H1 (cell line): ENCODE measurements around the gene INPP4B. TPM values are rescaled to one million over a fixed set of nuclear protein-coding genes. Genes with fewer than 3 reads are reported as not detected.

Source experiments
- CTCF ChIA-PET: fragments of 300-600 bp; sonication (Branson Sonifier 250); formaldehyde crosslinking; loops from one replicate; lab custom pipeline; 2021; ENCODE audit not compliant: partially characterized antibody; lab: Charles Lee
- POLR2A ChIA-PET: fragments of 300-600 bp; sonication (Branson Sonifier 250); formaldehyde crosslinking; loops from one replicate; lab custom pipeline; 2021; ENCODE audit warnings: inconsistent platforms; ENCODE audit not compliant: partially characterized antibody; lab: Charles Lee
- DNase-seq, 2 experiments: peaks; one replicate each; pipeline versions ENCODE4 v3.0.0 to v3.0.0-alpha.2; 2010 to 2022; ENCODE audit warnings: low spot score in 2 of 2, low read depth in 1 of 2, mixed read lengths in 1 of 2
- FAIRE-seq: peaks from 2 replicates; lab custom pipeline; 2011; peaks lifted over from hg19 to GRCh38; lab: Jason Lieb, UNC
- H2AFZ ChIP-seq: 2 replicates; pipeline ENCODE4 v1.8.1; 2012; ENCODE audit warnings: low read length, inconsistent platforms
- H2AK5ac ChIP-seq: 2 replicates; pipeline ENCODE4 v1.6.1; 2013; ENCODE audit warnings: low read depth, low read length
- H2BK120ac ChIP-seq: replicated peaks from 2 replicates; pipeline ENCODE3; 2013; ENCODE audit warnings: low read depth, low read length, inconsistent platforms
- H2BK12ac ChIP-seq: 2 replicates; pipeline ENCODE4 v1.6.1; 2013; ENCODE audit warnings: low read depth, low read length
- H2BK15ac ChIP-seq: 2 replicates; pipeline ENCODE4 v1.6.1; 2013; ENCODE audit warnings: low read length
- H2BK20ac ChIP-seq: 2 replicates; pipeline ENCODE4 v1.6.1; 2013; ENCODE audit warnings: low read length
- H2BK5ac ChIP-seq: 2 replicates; pipeline ENCODE4 v1.6.1; 2013; ENCODE audit warnings: low read depth, low read length
- H3K14ac ChIP-seq: 2 replicates; pipeline ENCODE4 v1.6.1; 2013; ENCODE audit warnings: inconsistent platforms; ENCODE audit not compliant: insufficient read length
- H3K18ac ChIP-seq: 2 replicates; pipeline ENCODE4 v1.6.1; 2013; ENCODE audit warnings: low read length; ENCODE audit errors: extremely low read depth
- H3K23ac ChIP-seq: 2 replicates; pipeline ENCODE4 v1.6.1; 2013; ENCODE audit warnings: inconsistent platforms; ENCODE audit not compliant: insufficient read length
- H3K23me2 ChIP-seq: 2 replicates; pipeline ENCODE4 v1.6.1; 2013; ENCODE audit warnings: low read depth, low read length
- H3K27ac ChIP-seq: 2 replicates; pipeline ENCODE4 v1.6.1; 2011; ENCODE audit warnings: low read depth, low read length, inconsistent platforms
- H3K27me3 ChIP-seq, 4 experiments: replicated peaks in 1 of 4; 1 replicate in 1 of 4; 2 replicates in 3 of 4; pipeline versions ENCODE4 v1.6.1 to v1.8.1; 2011 to 2013; ENCODE audit warnings: low read length in 3 of 4, mild to moderate bottlenecking in 3 of 4, inconsistent platforms in 2 of 4, mixed read lengths in 2 of 4, moderate library complexity in 1 of 4; ENCODE audit not compliant: control insufficient read depth in 3 of 4, insufficient read depth in 3 of 4; ENCODE audit errors: extremely low read depth in 1 of 4
- H3K36me3 ChIP-seq, 4 experiments: 2 replicates each; pipeline versions ENCODE4 v1.6.1 to v1.8.1; 2011 to 2013; ENCODE audit warnings: mild to moderate bottlenecking in 4 of 4, low read length in 3 of 4, moderate library complexity in 2 of 4, control low read depth in 1 of 4, inconsistent platforms in 1 of 4; ENCODE audit not compliant: insufficient read depth in 4 of 4, control insufficient read depth in 2 of 4
- H3K4ac ChIP-seq: replicated peaks from 2 replicates; pipeline ENCODE3; 2013; ENCODE audit warnings: low read length, low read depth, mixed read lengths, inconsistent platforms; ENCODE audit not compliant: insufficient read length
- H3K4me1 ChIP-seq, 4 experiments: replicated peaks in 1 of 4; 1 replicate in 1 of 4; 2 replicates in 3 of 4; pipeline versions ENCODE4 v1.6.1 to v1.8.1; 2011 to 2013; ENCODE audit warnings: low read length in 3 of 4, inconsistent platforms in 2 of 4, mixed read lengths in 1 of 4; ENCODE audit not compliant: insufficient read depth in 4 of 4, control insufficient read depth in 3 of 4
- H3K4me2 ChIP-seq, 2 experiments: 2 replicates each; pipeline versions ENCODE4 v1.6.1 to v1.8.1; 2011 to 2013; ENCODE audit warnings: low read depth in 2 of 2, low read length in 2 of 2, control low read depth in 1 of 2, inconsistent platforms in 1 of 2, mild to moderate bottlenecking in 1 of 2; ENCODE audit not compliant: insufficient read depth in 1 of 2
- H3K4me3 ChIP-seq, 4 experiments: fragments of 200-600, 300-600 bp in 1 of 4; sonication (generic), shearing (Covaris generic), sonication (Bioruptor Twin) in 1 of 4; 2 replicates each; pipeline versions ENCODE4 v1.5.1 to v1.8.1; 2011 to 2016; ENCODE audit warnings: low read length in 4 of 4, low read depth in 3 of 4, control low read depth in 2 of 4, inconsistent platforms in 2 of 4, mild to moderate bottlenecking in 2 of 4, mixed read lengths in 1 of 4, moderate library complexity in 1 of 4; ENCODE audit not compliant: insufficient read depth in 2 of 4; ENCODE audit errors: extremely low read depth in 1 of 4
- H3K56ac ChIP-seq: replicated peaks from 2 replicates; pipeline ENCODE3; 2013; ENCODE audit warnings: low read depth, mild to moderate bottlenecking, mixed read lengths, low read length, inconsistent platforms; ENCODE audit not compliant: insufficient read length
- H3K79me1 ChIP-seq: 2 replicates; pipeline ENCODE4 v1.6.1; 2013; ENCODE audit warnings: low read depth, low read length, control low read depth
- H3K79me2 ChIP-seq, 2 experiments: 2 replicates each; pipeline versions ENCODE4 v1.6.1 to v1.8.1; 2012 to 2013; ENCODE audit warnings: low read length in 2 of 2, mild to moderate bottlenecking in 2 of 2, inconsistent platforms in 1 of 2; ENCODE audit not compliant: insufficient read depth in 2 of 2, control insufficient read depth in 1 of 2
- H3K9ac ChIP-seq, 4 experiments: replicated peaks in 1 of 4; 1 replicate in 1 of 4; 2 replicates in 3 of 4; pipeline versions ENCODE4 v1.6.1 to v1.8.1; 2011 to 2013; ENCODE audit warnings: low read depth in 3 of 4, low read length in 3 of 4, control low read depth in 2 of 4, mild to moderate bottlenecking in 2 of 4, moderate library complexity in 2 of 4, inconsistent platforms in 1 of 4; ENCODE audit errors: extremely low read depth in 1 of 4
- H3K9me3 ChIP-seq, 2 experiments: 2 replicates each; pipeline versions ENCODE4 v1.6.1 to v1.8.1; 2012 to 2013; ENCODE audit warnings: mild to moderate bottlenecking in 2 of 2, moderate library complexity in 2 of 2, control low read depth in 1 of 2, inconsistent platforms in 1 of 2, low read depth in 1 of 2, low read length in 1 of 2, mixed read lengths in 1 of 2; ENCODE audit not compliant: insufficient read depth in 2 of 2
- H4K20me1 ChIP-seq, 2 experiments: replicated peaks in 1 of 2; 2 replicates each; pipeline versions ENCODE3 to v1.8.1; 2011 to 2013; ENCODE audit warnings: inconsistent platforms in 2 of 2, low read length in 2 of 2, mild to moderate bottlenecking in 1 of 2; ENCODE audit not compliant: insufficient read depth in 2 of 2, control insufficient read depth in 1 of 2
- H4K5ac ChIP-seq: 2 replicates; pipeline ENCODE4 v1.6.1; 2013; ENCODE audit warnings: low read length, low read depth, mixed read lengths, inconsistent platforms; ENCODE audit not compliant: insufficient read length
- H4K8ac ChIP-seq: 2 replicates; pipeline ENCODE4 v1.8.0; 2013; ENCODE audit warnings: mild to moderate bottlenecking, moderate library complexity, low read length, inconsistent platforms; ENCODE audit not compliant: insufficient read depth; ENCODE audit errors: extremely low read depth
- H4K91ac ChIP-seq: replicated peaks from 2 replicates; pipeline ENCODE3; 2013; ENCODE audit warnings: low read length, mixed read lengths, inconsistent platforms; ENCODE audit not compliant: insufficient read length
- RXRA ChIP-seq: IDR thresholded peaks from 2 replicates; pipeline ENCODE4 v1.6.1; 2011; ENCODE audit warnings: low read depth, mild to moderate bottlenecking, low read length, moderate library complexity; ENCODE audit not compliant: insufficient read depth
- WGBS, 2 experiments: shearing (Covaris generic) in 1 of 2; methylation state at CpG; one replicate each; pipeline versions ENCODE4 v1.1.6 to v1.1.7; 2013 to 2015; ENCODE audit warnings: low lambda C conversion rate in 2 of 2, mixed read lengths in 2 of 2, inconsistent platforms in 1 of 2, low coverage in 1 of 2, missing lambda C conversion rate in 1 of 2; ENCODE audit not compliant: insufficient replicate concordance in 2 of 2, insufficient coverage in 1 of 2, insufficient read length in 1 of 2; ENCODE audit errors: extremely low coverage in 1 of 2, missing lambda C conversion rate in 1 of 2; 5-methylcytosine and 5-hydroxymethylcytosine counted together
- polyA plus RNA-seq, 7 experiments: library from polyadenylated mRNA; depleted of rRNA in 3 of 7; stranded (reverse) in 5 of 7; unstranded in 2 of 7; fragments of >200 nt in 5 of 7; fragments of 200-250 nt in 2 of 7; gene quantifications; 1 replicate in 5 of 7; 2 replicates in 1 of 7; 4 replicates in 1 of 7; pipeline versions ENCODE4 v1.2.1 to v1.2.3, GENCODE V29; 2011 to 2013; ENCODE audit warnings: missing spikeins in 2 of 7, mixed read lengths in 2 of 7
- total RNA-seq: library from RNA; stranded (reverse); fragmentation: NEBNext Ultra II Directional; extraction: Animal tissue kit (Norgen Biotek cat#: 25700); gene quantifications from 2 replicates; pipeline ENCODE4 v1.2.1, GENCODE V29; 2021

The INPP4B gene
- total and polyA plus RNA-seq, 2 of the 8 experiments (the other 6 are each of a cell fraction or from before 2014, with no cell fraction given) = 0.11 to 0.54 TPM

DNA sequence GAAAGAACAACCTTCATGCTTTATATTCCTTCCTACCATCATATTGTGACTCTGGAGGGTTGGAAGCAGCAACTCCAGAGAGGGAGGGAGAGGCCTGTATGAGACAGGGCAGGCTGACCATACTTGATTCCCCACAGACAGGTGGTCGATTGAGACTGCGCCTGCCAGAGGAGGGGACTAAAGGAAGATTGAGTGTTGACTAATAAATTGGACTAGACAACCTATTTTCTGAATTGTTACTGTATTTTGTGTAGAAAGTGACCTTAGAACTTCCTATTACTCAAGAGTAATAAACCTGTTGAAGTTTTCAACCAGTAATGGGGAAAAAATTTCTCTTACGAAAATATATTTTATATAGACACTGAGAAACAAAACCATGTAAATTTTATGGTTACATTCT, 301.5 kb downstream of the INPP4B start:
- Histone ChIP-seq H3K9me3 (no peaks in the 10 kb centered on the region), H2BK20ac (no peak overlapping the region), H2BK12ac (no peak overlapping the region), H4K8ac (no peak overlapping the region), H3K23ac (no peak overlapping the region), H3K9ac (no peak overlapping the region), H3K79me1 (no peaks in the 10 kb centered on the region), H2BK120ac (no peak overlapping the region), H3K27ac (no peak overlapping the region), H3K79me2 (no peaks in the 10 kb centered on the region), H3K36me3 (no peaks in the 10 kb centered on the region), H2BK5ac (no peak overlapping the region), H2AFZ (no peak overlapping the region), H2BK15ac (no peak overlapping the region), H3K4me3 (no peak overlapping the region), H3K23me2 (no peaks in the 10 kb centered on the region; the same call in 1 of the 2 replicates), H4K5ac (no peak overlapping the region), H3K4me2 (no peak overlapping the region), H3K56ac (no peak overlapping the region), H3K27me3 (no peaks in the 10 kb centered on the region), H4K20me1 (no peaks in the 10 kb centered on the region), H3K18ac (no peak overlapping the region), H2AK5ac (no peak overlapping the region), H3K14ac (no peak overlapping the region), H3K4ac (no peak overlapping the region), H3K4me1 (no peaks in the 10 kb centered on the region), H4K91ac (no peak overlapping the region)
- ChIA-PET CTCF (no interaction called here), POLR2A (no interaction called here)
- no peak for TF ChIP-seq RXRA
- DNase-seq (no peak), FAIRE-seq (no peak)
- 95% methylated on average over 3 of the region's 3 CpGs; no CpG with 5 or more reads in 1 of the 2 experiments for WGBS, 2 experiments
